Naive thymus-derived CD8-positive, alpha-beta T cell (primary cell): ENCODE data around the gene LIN9. TPM values are rescaled to one million over a fixed set of nuclear protein-coding genes. Genes with fewer than 3 reads are reported as not detected.
"Not testable (repeated sequence)": the region's sequence is repeated elsewhere in the genome, so short reads cannot be mapped to it uniquely, and the experiment has no call there.

ENCODE experiments used
- ATAC-seq, 2 donors: fragments of 150-1000 bp; cut with Tn5 transposase in 1 of 2; sonication (Bioruptor Pico), chemical (Tn5 transposase) in 1 of 2; 1 replicate in 1 of 2; 2 replicates in 1 of 2; pipeline ENCODE4 v1.10.0; 2021; ENCODE audit warnings: mild to moderate bottlenecking in 2 of 2, moderate library complexity in 2 of 2
- POLR2A ChIA-PET: fragments of 350-600 bp; sonication (Branson Sonifier 250); formaldehyde crosslinking; loops from one replicate; lab custom pipeline; 2021; ENCODE audit warnings: antibody characterized with exemption; lab: Charles Lee
- DNase-seq, 10 donors: peaks; one replicate each; pipeline versions ENCODE4 v3.0.0 to v3.0.0-alpha.2; 2020 to 2022
- H3K27ac Mint-ChIP-seq, 10 donors: one replicate each; pipeline ENCODE4 v1.8.0; 2020 to 2022; ENCODE audit warnings: mild to moderate bottlenecking in 10 of 10, mixed read lengths in 10 of 10, moderate library complexity in 4 of 10, inconsistent platforms in 1 of 10
- H3K27me3 Mint-ChIP-seq, 5 donors: one replicate each; pipeline ENCODE4 v1.8.0; 2021 to 2022; ENCODE audit warnings: mixed read lengths in 5 of 5
- H3K36me3 Mint-ChIP-seq, 3 donors: one replicate each; pipeline ENCODE4 v1.8.0; 2020 to 2022; ENCODE audit warnings: mixed read lengths in 3 of 3, mild to moderate bottlenecking in 2 of 3, inconsistent platforms in 1 of 3
- H3K4me1 Mint-ChIP-seq, 4 donors: one replicate each; pipeline ENCODE4 v1.8.0; 2021 to 2022; ENCODE audit warnings: mixed read lengths in 4 of 4
- H3K4me3 Mint-ChIP-seq, 10 donors: one replicate each; pipeline ENCODE4 v1.8.0; 2020 to 2022; ENCODE audit warnings: mild to moderate bottlenecking in 10 of 10, mixed read lengths in 10 of 10, moderate library complexity in 6 of 10, inconsistent platforms in 1 of 10
- H3K9me3 Mint-ChIP-seq, 9 donors: one replicate each; pipeline ENCODE4 v1.8.0; 2020 to 2022; ENCODE audit warnings: mixed read lengths in 9 of 9, mild to moderate bottlenecking in 3 of 9, inconsistent platforms in 1 of 9, moderate library complexity in 1 of 9
- polyA plus RNA-seq, 3 donors: library from polyadenylated mRNA; unstranded; fragments of 300-500 nt; fragmentation: Illumina TruSeq; gene quantifications; one replicate each; pipeline ENCODE4 v1.2.3, GENCODE V29; 2021
- total RNA-seq, 8 experiments: library from RNA in 2 of 8; stranded (reverse) in 2 of 8; gene quantifications; one replicate each; pipeline ENCODE4 v1.2.3 and lab custom pipeline; 2021 to 2026

LIN9 gene
- total and polyA plus RNA-seq, 5 experiments from 2014 or later = 3.6 to 8.7 (median 4.2) TPM

GRCh38 chr1:226203240-226203639, 105.7 kb downstream of the LIN9 start:
- Mint-ChIP-seq H3K4me1 (peaks cover 0 to 4% (median 1%) of the 10 kb centered on the region in 4 donors), H3K9me3 (no peaks in the 10 kb centered on the region), H3K4me3 (no peak overlapping the region), H3K36me3 (no peaks in the 10 kb centered on the region), H3K27ac (no peak overlapping the region), H3K27me3 (peaks cover 2 to 14% (median 9%) of the 10 kb centered on the region in 5 donors)
- DNase-seq = no peak
- POLR2A ChIA-PET = no interaction called here
- no peak for ATAC-seq

- ATAC-seq, H3K4me1 Mint-ChIP-seq, POLR2A ChIA-PET, H3K9me3 Mint-ChIP-seq, H3K4me3 Mint-ChIP-seq, H3K27ac Mint-ChIP-seq, H3K36me3 Mint-ChIP-seq, DNase-seq: not testable (repeated sequence)
- peaks cover 2 to 14% (median 9%) of the 10 kb centered on the region in 5 donors for H3K27me3 Mint-ChIP-seq
These were observed 106.3 kb downstream of the LIN9 start for GRCh38 chr1:226202666-226203065.

GRCh38 chr1:226202246-226202645, 106.7 kb downstream of the LIN9 start:
- Mint-ChIP-seq H3K36me3 (no peaks in the 10 kb centered on the region), H3K27ac (no peak overlapping the region), H3K4me3 (no peak overlapping the region), H3K4me1 (peaks cover 0 to 4% (median 2%) of the 10 kb centered on the region in 4 donors), H3K27me3 (peaks cover 2 to 14% (median 9%) of the 10 kb centered on the region in 5 donors), H3K9me3 (no peaks in the 10 kb centered on the region)
- DNase-seq (no peak), ATAC-seq (no peak)
- POLR2A ChIA-PET = no interaction called here

- ATAC-seq (no peak), DNase-seq (no peak)
- Mint-ChIP-seq H3K4me1 (peaks cover 3 to 6% (median 5%) of the 10 kb centered on the region in 4 donors), H3K4me3 (no peak overlapping the region), H3K27me3 (peaks cover 2 to 20% (median 10%) of the 10 kb centered on the region in 5 donors), H3K27ac (no peak overlapping the region), H3K36me3 (no peaks in the 10 kb centered on the region), H3K9me3 (no peaks in the 10 kb centered on the region)
- POLR2A ChIA-PET = interaction anchor here (0.6 kb wide), 1 partner anchor 31 kb away, joined by 3 read pairs; no protein-coding TSS in a partner anchor
These were observed 107.9 kb downstream of the LIN9 start for GRCh38 chr1:226201029-226201593.

GRCh38 chr1:226199971-226200370, 109.0 kb downstream of the LIN9 start:
- peaks cover 3 to 6% (median 5%) of the 10 kb centered on the region in 4 donors for H3K4me1 Mint-ChIP-seq
- H3K9me3 Mint-ChIP-seq = no peaks in the 10 kb centered on the region
- no peaks in the 10 kb centered on the region for H3K36me3 Mint-ChIP-seq
- DNase-seq = no peak
- H3K27me3 Mint-ChIP-seq = peaks cover 2 to 20% (median 10%) of the 10 kb centered on the region in 5 donors
- no peak for ATAC-seq
- POLR2A ChIA-PET = interaction anchor here (1.2 kb wide), 1 partner anchor 74 kb away, joined by 3 read pairs; no protein-coding TSS in a partner anchor
- peak overlapping the region in 2 of 10 donors; percentile 10 to 11 for H3K27ac Mint-ChIP-seq
- H3K4me3 Mint-ChIP-seq = no peak overlapping the region

GRCh38 chr1:226195144-226195543, 113.8 kb downstream of the LIN9 start:
- Mint-ChIP-seq H3K9me3 (no peaks in the 10 kb centered on the region), H3K27ac (peak overlapping the region in 1 of 10 donors; percentile 41), H3K27me3 (peaks cover 0 to 17% (median 10%) of the 10 kb centered on the region in 5 donors), H3K4me1 (peaks cover 3 to 6% (median 5%) of the 10 kb centered on the region in 4 donors), H3K4me3 (no peak overlapping the region), H3K36me3 (no peaks in the 10 kb centered on the region)
- POLR2A ChIA-PET = no interaction called here
- ATAC-seq (no peak), DNase-seq (no peak)

GRCh38 chr1:226187380-226187779, 121.6 kb downstream of the LIN9 start:
- POLR2A ChIA-PET = interaction anchor here (0.7 to 1.8 kb wide), 3 partner anchors 22 to 409 kb away, joined by 3 to 4 read pairs (median 4); partner anchors contain the start of genes H3-3A and SRP9

GRCh38 chr1:226187019-226187322, 122.0 kb downstream of the LIN9 start:
- no peak for ATAC-seq
- Mint-ChIP-seq H3K4me3 (peak overlapping the region; percentile 82 to 97 (median 92)), H3K9me3 (no peaks in the 10 kb centered on the region), H3K4me1 (peaks cover 9 to 42% (median 36%) of the 10 kb centered on the region in 4 donors), H3K36me3 (peaks cover 0 to 9% (median 0%) of the 10 kb centered on the region in 3 donors), H3K27ac (peak overlapping the region; percentile 87 to 98 (median 96)), H3K27me3 (no peaks in the 10 kb centered on the region)
- POLR2A ChIA-PET = interaction anchor here (0.6 to 1.8 kb wide), 4 partner anchors 21 to 456 kb away, joined by 3 to 4 read pairs (median 4); partner anchors contain the start of genes H3-3A and SRP9
- DNase-seq = no peak

More at GRCh38 chr1:226187380-226187779, 121.6 kb downstream of the LIN9 start:
- Mint-ChIP-seq H3K27me3 (no peaks in the 10 kb centered on the region), H3K36me3 (peaks cover 0 to 7% (median 0%) of the 10 kb centered on the region in 3 donors), H3K4me1 (peaks cover 9 to 38% (median 32%) of the 10 kb centered on the region in 4 donors), H3K27ac (peak overlapping the region; percentile 87 to 98 (median 96)), H3K9me3 (no peaks in the 10 kb centered on the region), H3K4me3 (peak overlapping the region in 9 of 10 donors; percentile 84 to 97 (median 92))
- no peak for ATAC-seq
- no peak for DNase-seq

- POLR2A ChIA-PET = interaction anchor here (0.6 to 1.8 kb wide), 8 partner anchors 14 to 457 kb away, joined by 3 to 6 read pairs (median 4); partner anchors contain the start of genes H3-3A and SRP9
- Mint-ChIP-seq H3K9me3 (no peaks in the 10 kb centered on the region), H3K27me3 (no peaks in the 10 kb centered on the region), H3K4me3 (peak within 1 kb of the TSS; percentile 87 to 97 (median 94)), H3K36me3 (peaks cover 0 to 15% (median 0%) of the 10 kb centered on the region in 3 donors), H3K4me1 (peaks cover 13 to 48% (median 42%) of the 10 kb centered on the region in 4 donors), H3K27ac (peak within 1 kb of the TSS; percentile 92 to 98 (median 96))
- DNase-seq = peak; percentile 72 to 92 (median 84)
- ATAC-seq = peak; percentile 95 to 98
These were observed 122.6 kb downstream of the LIN9 start, which contains the start of gene ACBD3 for GRCh38 chr1:226186124-226187018. Gene ACBD3 (minus strand): TSS chr1:226186741. CDS start chr1:226186675, 66 bp downstream.

GRCh38 chr1:226185141-226186036, 123.6 kb downstream of the LIN9 start:
- DNase-seq = no peak
- POLR2A ChIA-PET = interaction anchor here (0.6 to 1.8 kb wide), 8 partner anchors 8 to 754 kb away, joined by 3 to 6 read pairs (median 4); partner anchors contain the start of genes H3-3A and SRP9
- no peaks in the 10 kb centered on the region for H3K27me3 Mint-ChIP-seq

GRCh38 chr1:226181996-226182714, 126.8 kb downstream of the LIN9 start:
- no peak for DNase-seq
- Mint-ChIP-seq H3K4me1 (peaks cover 22 to 79% (median 71%) of the 10 kb centered on the region in 4 donors), H3K36me3 (peaks cover 0 to 39% (median 4%) of the 10 kb centered on the region in 3 donors), H3K4me3 (peak overlapping the region in 9 of 10 donors; percentile 11 to 58 (median 46)), H3K27ac (peak overlapping the region in 5 of 10 donors; percentile 13 to 73 (median 72)), H3K9me3 (no peaks in the 10 kb centered on the region), H3K27me3 (no peaks in the 10 kb centered on the region)
- POLR2A ChIA-PET = interaction anchor here (0.6 to 1.1 kb wide), 4 partner anchors 41 to 172 kb away, joined by 3 to 7 read pairs (median 4); partner anchors contain the start of gene MIXL1
- no peak for ATAC-seq

More at GRCh38 chr1:226185141-226186036, 123.6 kb downstream of the LIN9 start:
- no peaks in the 10 kb centered on the region for H3K9me3 Mint-ChIP-seq
- H3K27ac Mint-ChIP-seq = peak overlapping the region; percentile 91 to 97 (median 96)
- peaks cover 13 to 58% (median 52%) of the 10 kb centered on the region in 4 donors for H3K4me1 Mint-ChIP-seq
- H3K4me3 Mint-ChIP-seq = peak overlapping the region; percentile 87 to 96 (median 94)
- ATAC-seq = no peak
- H3K36me3 Mint-ChIP-seq = peaks cover 0 to 20% (median 0%) of the 10 kb centered on the region in 3 donors
